ENCODE measurements around the gene C20orf204. TPM values are rescaled to one million over a fixed set of nuclear protein-coding genes. Genes with fewer than 3 reads are reported as not detected.

Gene C20orf204
- total and polyA plus RNA-seq, 4 donors, result 0.07 to 0.59 (median 0.12) TPM

GRCh38 chr20:64083378-64083803 is 47.4 kb downstream of the C20orf204 start:
- TF ChIP-seq ATF3 (IDR thresholded peaks at IDR 0.05) (no peak), CTCF (IDR thresholded peaks at IDR 0.05; ENCODE audit: low read depth, low read length, missing input control) (peak; percentile 38), RAD21 (IDR thresholded peaks at IDR 0.05) (peak in 1 of 2 donors; percentile 62)
- Histone ChIP-seq H3K27ac (ENCODE audit: low read depth in 1 of 2, low read length in 2 of 2) (no peak overlapping the region), H3K9ac (ENCODE audit: low read depth in 1 of 2, low read length in 2 of 2) (no peak overlapping the region), H3K9me3 (ENCODE audit: control insufficient read depth in 4 of 4, low read length in 3 of 4) (no peaks in the 10 kb centered on the region), H3K36me3 (ENCODE audit: control insufficient read depth in 4 of 4, insufficient read depth in 3 of 4, low read depth in 1 of 4, low read length in 3 of 4) (no peaks in the 10 kb centered on the region), H3K4me1 (ENCODE audit: control insufficient read depth in 4 of 4, insufficient read depth in 4 of 4, low read length in 3 of 4) (peaks cover 14 to 29% (median 19%) of the 10 kb centered on the region in 4 donors), H3K4me3 (ENCODE audit: low read depth in 1 of 3, low read length in 3 of 3) (peak overlapping the region in 1 of 3 donors; percentile 53), H3K27me3 (ENCODE audit: control insufficient read depth in 4 of 4, insufficient read depth in 4 of 4, low read length in 3 of 4) (peaks cover 0 to 6% (median 0%) of the 10 kb centered on the region in 4 donors)
- 2% methylated on average over 52 of the region's 52 CpGs for WGBS
- peak; percentile 58 for DNase-seq (ENCODE audit: low spot score)

- TF ChIP-seq ZBTB33 (IDR thresholded peaks at IDR 0.05), result no peak
- TF ChIP-seq CTCF (IDR thresholded peaks at IDR 0.05; ENCODE audit: low read depth, low read length, missing input control), result no peak
- TF ChIP-seq RAD21 (IDR thresholded peaks at IDR 0.05), result no peak
- TF ChIP-seq FOXA2 (IDR thresholded peaks at IDR 0.05), result no peak
- no peak for TF ChIP-seq YY1 (IDR thresholded peaks at IDR 0.05)
- no peak for TF ChIP-seq SP1 (IDR thresholded peaks at IDR 0.05)
- TF ChIP-seq ATF3 (IDR thresholded peaks at IDR 0.05), result no peak
- Histone ChIP-seq H3K36me3 (ENCODE audit: control insufficient read depth in 4 of 4, insufficient read depth in 3 of 4, low read depth in 1 of 4, low read length in 3 of 4) (no peaks in the 10 kb centered on the region), H3K4me1 (ENCODE audit: control insufficient read depth in 4 of 4, insufficient read depth in 4 of 4, low read length in 3 of 4) (peaks cover 10 to 23% (median 16%) of the 10 kb centered on the region in 4 donors), H3K9me3 (ENCODE audit: control insufficient read depth in 4 of 4, low read length in 3 of 4) (no peaks in the 10 kb centered on the region), H3K27ac (ENCODE audit: low read depth in 1 of 2, low read length in 2 of 2) (no peak within 1 kb of the TSS), H3K27me3 (ENCODE audit: control insufficient read depth in 4 of 4, insufficient read depth in 4 of 4, low read length in 3 of 4) (peaks cover 0 to 6% (median 0%) of the 10 kb centered on the region in 4 donors), H3K4me3 (ENCODE audit: low read depth in 1 of 3, low read length in 3 of 3) (peak within 1 kb of the TSS in 2 of 3 donors; percentile 16 to 53), H3K9ac (ENCODE audit: low read depth in 1 of 2, low read length in 2 of 2) (no peak within 1 kb of the TSS)
- no peak for DNase-seq (ENCODE audit: low spot score)
- 3% methylated on average over 86 of the region's 86 CpGs for WGBS
Measured at GRCh38 chr20:64083804-64084684, 48.1 kb downstream of the C20orf204 start, which contains the start of gene LKAAEAR1. TSS of gene LKAAEAR1 (minus strand) at chr20:64084398. CDS start at chr20:64084219, 179 bp downstream.
